Body of pancreas (tissue), 4 donors: ENCODE data around the gene MAP10.

Experiments used
- CTCF ChIP-seq, 7 experiments: fragments of 450-650 bp in 4 of 7; fragments of 200-600 bp in 3 of 7; sonication (generic) in 3 of 7; IDR thresholded peaks; one replicate each; pipeline ENCODE4 v1.5.1; 2016 to 2019; ENCODE audit warnings: antibody characterized with exemption in 7 of 7
- POLR2A ChIP-seq, 3 donors: fragments of 450-650 bp; IDR thresholded peaks; one replicate each; pipeline ENCODE4 v1.6.1; 2016; ENCODE audit warnings: antibody characterized with exemption in 3 of 3, mild to moderate bottlenecking in 2 of 3

DNA sequence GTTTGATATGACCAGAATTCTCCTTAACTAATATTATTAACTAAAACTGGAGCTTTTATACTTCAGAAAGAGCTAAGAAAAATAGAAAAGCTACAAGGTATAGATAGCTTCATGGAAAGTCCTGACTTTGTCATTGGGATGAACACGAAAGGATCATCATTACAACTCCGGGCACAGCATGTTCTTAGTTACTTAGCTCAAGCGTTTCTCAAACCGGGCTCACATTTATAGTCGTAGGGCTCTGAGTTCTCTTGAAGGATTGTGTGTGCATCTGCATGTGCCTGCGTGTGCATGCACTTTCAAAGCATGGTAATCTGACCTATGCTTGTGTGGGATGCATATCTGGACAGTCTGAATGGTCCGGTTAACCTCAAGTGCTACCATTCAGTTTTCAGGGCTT lies 20.4 kb upstream of the MAP10 start:
- TF ChIP-seq POLR2A (IDR thresholded peaks at IDR 0.05) = no peak
- no peak for TF ChIP-seq CTCF (IDR thresholded peaks at IDR 0.05)
